GM19328 (cell line): ENCODE data around the gene ABCD4.
"Not testable (repeated sequence)": the region's sequence is repeated elsewhere in the genome, so short reads cannot be mapped to it uniquely, and the experiment has no call there.

Experiments used
- ATAC-seq: cut with Tn5 transposase; IDR thresholded peaks from one replicate; pipeline ENCODE4 v1.9.1; 2021; ENCODE audit warnings: mild to moderate bottlenecking, moderate library complexity; ENCODE audit not compliant: unreplicated experiment

Gene ABCD4

GRCh38 chr14:74308695-74309094 is 6.0 kb upstream of the ABCD4 start:
- ATAC-seq = no peak

- ATAC-seq = peak; percentile 5
Observed at GRCh38 chr14:74302152-74302628, 544 bp downstream of the ABCD4 start.

GRCh38 chr14:74301594-74302151 is 1.1 kb downstream of the ABCD4 start:
- ATAC-seq = no peak

- ATAC-seq = no peak
Observed at GRCh38 chr14:74299061-74299545, 3.6 kb downstream of the ABCD4 start.

GRCh38 chr14:74297986-74298385 is 4.7 kb downstream of the ABCD4 start:
- ATAC-seq = no peak

GRCh38 chr14:74296037-74296467 is 6.7 kb downstream of the ABCD4 start:
- ATAC-seq = no peak

GRCh38 chr14:74293606-74294005 is 9.1 kb downstream of the ABCD4 start:
- ATAC-seq = no peak

- no peak for ATAC-seq
Observed at GRCh38 chr14:74292061-74292460, 10.7 kb downstream of the ABCD4 start.

GRCh38 chr14:74290415-74290814 is 12.3 kb downstream of the ABCD4 start:
- no peak for ATAC-seq

- ATAC-seq = no peak
Observed at GRCh38 chr14:74289801-74290200, 12.9 kb downstream of the ABCD4 start.

GRCh38 chr14:74286736-74287135 is 16.0 kb downstream of the ABCD4 start:
- no peak for ATAC-seq

GRCh38 chr14:74281069-74281468 is 21.7 kb downstream of the ABCD4 start:
- ATAC-seq = no peak

- ATAC-seq = no peak
Observed at GRCh38 chr14:74278080-74278479, 24.7 kb downstream of the ABCD4 start.

- ATAC-seq = no peak
Observed at GRCh38 chr14:74275241-74275841, 27.4 kb downstream of the ABCD4 start.

- ATAC-seq = no peak
Observed at GRCh38 chr14:74271365-74271764, 31.4 kb downstream of the ABCD4 start.

- ATAC-seq = not testable (repeated sequence)
Observed at GRCh38 chr14:74270382-74271177, 32.2 kb downstream of the ABCD4 start.

- no peak for ATAC-seq
Observed at GRCh38 chr14:74267588-74267987, 35.1 kb downstream of the ABCD4 start.

- no peak for ATAC-seq
Observed at GRCh38 chr14:74265301-74265965, 37.3 kb downstream of the ABCD4 start.

GRCh38 chr14:74263921-74264320 is 38.8 kb downstream of the ABCD4 start:
- no peak for ATAC-seq

GRCh38 chr14:74263181-74263580 is 39.6 kb downstream of the ABCD4 start:
- ATAC-seq = no peak

- ATAC-seq = no peak
Observed at GRCh38 chr14:74262076-74262475, 40.7 kb downstream of the ABCD4 start.
